Neural cell (in vitro differentiated cells): ENCODE data around the gene SPON1.

ENCODE experiments used
- CTCF ChIP-seq: fragments of 450-650 bp; IDR thresholded peaks from 2 replicates; pipeline ENCODE4 v1.5.1; 2014; ENCODE audit warnings: antibody characterized with exemption, mild to moderate bottlenecking, moderate library complexity; ENCODE audit not compliant: poor library complexity, severe bottlenecking
- EP300 ChIP-seq: fragments of 450-650 bp; conservative IDR thresholded peaks from 2 replicates; pipeline ENCODE4 v1.6.1; 2014; ENCODE audit warnings: antibody characterized with exemption, mild to moderate bottlenecking, moderate library complexity; ENCODE audit not compliant: poor library complexity, severe bottlenecking
- EZH2 ChIP-seq: fragments of 200-600, 300-800 bp; shearing (Covaris generic), sonication (generic); IDR thresholded peaks from 2 replicates; pipeline ENCODE4 v1.6.1; 2014; ENCODE audit warnings: antibody characterized with exemption, low read length, borderline replicate concordance, mild to moderate bottlenecking; ENCODE audit not compliant: insufficient read depth, poor library complexity, severe bottlenecking
- MXI1 ChIP-seq: fragments of 450-650 bp; conservative IDR thresholded peaks from 2 replicates; pipeline ENCODE4 v1.6.1; 2014; ENCODE audit warnings: antibody characterized with exemption, mild to moderate bottlenecking; ENCODE audit not compliant: poor library complexity, severe bottlenecking
- POLR2AphosphoS5 ChIP-seq: IDR thresholded peaks from 2 replicates; pipeline ENCODE4 v1.6.1; 2012
- RAD21 ChIP-seq: fragments of 450-650 bp; conservative IDR thresholded peaks from 2 replicates; pipeline ENCODE4 v1.6.1; 2014; ENCODE audit warnings: antibody characterized with exemption, mild to moderate bottlenecking, moderate library complexity
- REST ChIP-seq: IDR thresholded peaks from 2 replicates; pipeline ENCODE4 v1.6.1; 2012; ENCODE audit warnings: borderline replicate concordance
- TAF1 ChIP-seq: IDR thresholded peaks from 2 replicates; pipeline ENCODE4 v1.6.1; 2012; ENCODE audit warnings: low read depth

DNA sequence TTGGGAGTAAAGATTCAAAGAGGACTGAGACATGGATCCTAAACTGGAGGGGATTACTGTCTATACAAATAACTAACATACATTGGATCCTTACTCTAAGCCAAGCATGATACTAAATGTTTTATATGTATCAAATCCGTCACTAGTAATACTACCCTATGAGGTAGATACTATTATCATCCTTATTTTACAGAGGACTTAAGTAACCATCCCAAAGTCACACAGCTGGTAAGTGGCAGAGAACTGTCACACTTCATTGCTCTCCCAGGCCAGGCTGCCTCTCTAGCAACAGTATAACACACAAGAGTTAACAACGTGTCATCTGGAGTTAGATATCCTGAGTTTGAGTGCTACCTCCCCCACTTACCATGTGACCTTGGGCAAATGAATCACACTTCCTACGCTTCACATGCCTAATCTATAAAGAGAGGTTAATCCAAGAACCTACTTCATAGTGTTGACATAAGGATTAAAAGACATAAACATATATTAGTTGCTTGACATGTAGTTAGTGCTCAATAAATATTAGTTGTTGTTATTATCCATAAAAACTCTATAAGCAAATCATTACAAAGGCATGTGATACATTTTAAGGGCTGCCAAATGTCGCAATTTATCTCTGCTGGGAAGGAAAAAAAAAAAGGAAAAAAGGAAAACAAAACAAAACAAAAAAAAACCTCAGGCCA is 33.8 kb upstream of the SPON1 start:
- TF ChIP-seq POLR2AphosphoS5 (no peak), CTCF (no peak), TAF1 (no peak), EZH2 (no peak), EP300 (no peak), RAD21 (no peak), MXI1 (no peak), REST (no peak)
